ENCODE data around the gene VIPR2.
"Not testable (repeated sequence)": the region's sequence is repeated elsewhere in the genome, so short reads cannot be mapped to it uniquely, and the experiment has no call there.

GRCh38 chr7:158982080-158982479 lies 162.6 kb downstream of the VIPR2 start:
- not testable (repeated sequence) for TF ChIP-seq CTCF, EZH2phosphoT487 (IDR thresholded peaks at IDR 0.05)
